ENCODE results near the gene AKT3.

GRCh38 chr1:243786531-243786930 is 63.5 kb downstream of the AKT3 start:
- TF ChIP-seq CTCF (IDR thresholded peaks at IDR 0.05), result no peak
- TF ChIP-seq POLR2A (IDR thresholded peaks at IDR 0.05), result no peak

Measured in esophagus squamous epithelium (tissue), 4 donors.